Esophagus muscularis mucosa (tissue), 4 donors: ENCODE results near the gene AFP.

Experiments
- CTCF ChIP-seq, 3 experiments: fragments of 200-600 bp in 2 of 3; fragments of 450-650 bp in 1 of 3; sonication (generic) in 2 of 3; IDR thresholded peaks; one replicate each; pipeline ENCODE4 v1.5.1; 2017 to 2019; ENCODE audit warnings: antibody characterized with exemption in 3 of 3, mild to moderate bottlenecking in 2 of 3, moderate library complexity in 1 of 3
- EP300 ChIP-seq: sonication (generic); formaldehyde crosslinking; IDR thresholded peaks from one replicate; pipeline ENCODE4 v1.6.1; 2017; ENCODE audit warnings: antibody characterized with exemption
- POLR2A ChIP-seq: fragments of 450-650 bp; IDR thresholded peaks from one replicate; pipeline ENCODE4 v1.6.1; 2017; ENCODE audit warnings: antibody characterized with exemption, moderate library complexity, mild to moderate bottlenecking, low read depth
- POLR2AphosphoS5 ChIP-seq, 2 donors: sonication (generic); formaldehyde crosslinking; IDR thresholded peaks; one replicate each; pipeline ENCODE4 v1.6.1; 2017; ENCODE audit warnings: antibody characterized with exemption in 2 of 2

- TF ChIP-seq CTCF (IDR thresholded peaks at IDR 0.05) (no peak), POLR2A (no peak), POLR2AphosphoS5 (IDR thresholded peaks at IDR 0.05) (no peak), EP300 (no peak)
Observed at GRCh38 chr4:73477176-73477575, 41.2 kb downstream of the AFP start.
